22Rv1 (cell line): ENCODE results near the gene DSC1.

Experiments
- H3K27ac ChIP-seq: fragments of 450-650 bp; 2 replicates; pipeline ENCODE4 v1.5.1; 2017
- ZFX ChIP-seq: fragments of 450-650 bp; IDR thresholded peaks from 2 replicates; pipeline ENCODE4 v1.6.1; 2017; ENCODE audit warnings: antibody characterized with exemption, borderline replicate concordance
- TF ChIP-seq, protein P1 (sequence below): fragments of 450-650 bp; IDR thresholded peaks from 2 replicates; pipeline ENCODE4 v1.5.1; 2017; ENCODE audit warnings: mild to moderate bottlenecking

The DSC1 gene

DNA sequence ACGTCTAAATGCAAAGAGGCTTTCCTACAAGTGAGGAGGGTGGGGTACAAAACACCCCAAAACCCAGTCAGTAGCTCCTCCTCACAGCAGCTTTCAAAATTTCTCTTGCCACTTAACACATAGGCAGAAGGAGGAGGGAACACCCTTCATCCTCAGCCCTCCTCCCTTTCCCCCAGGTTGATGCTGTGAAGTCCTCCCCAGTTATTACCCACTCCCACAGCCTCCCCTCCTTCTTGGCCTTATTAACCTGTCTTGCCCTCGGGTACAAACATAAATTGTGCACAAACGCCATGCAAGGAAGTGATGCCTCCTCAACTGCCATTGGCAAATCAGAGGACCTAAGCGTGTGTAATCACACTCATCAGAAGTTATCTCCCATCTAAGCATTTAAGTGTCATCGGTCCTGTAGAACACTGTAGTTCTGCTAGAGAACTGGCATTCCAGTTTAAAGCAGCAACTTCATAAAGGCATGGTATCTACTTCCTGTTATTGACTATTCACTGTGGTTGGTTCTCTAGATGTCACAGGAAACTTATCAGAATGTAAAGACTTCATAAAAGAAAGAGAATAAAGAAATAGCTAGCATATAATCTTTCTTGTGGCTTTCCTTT is at the start of gene DSC1:
Gene DSC1, minus strand, starts transcription at position 32 of the 611 bp plus-strand sequence. CDS start 262 bp downstream, outside the sequence.
- H3K27ac ChIP-seq, result no peak within 1 kb of the TSS
- TF ChIP-seq, protein P1, sequence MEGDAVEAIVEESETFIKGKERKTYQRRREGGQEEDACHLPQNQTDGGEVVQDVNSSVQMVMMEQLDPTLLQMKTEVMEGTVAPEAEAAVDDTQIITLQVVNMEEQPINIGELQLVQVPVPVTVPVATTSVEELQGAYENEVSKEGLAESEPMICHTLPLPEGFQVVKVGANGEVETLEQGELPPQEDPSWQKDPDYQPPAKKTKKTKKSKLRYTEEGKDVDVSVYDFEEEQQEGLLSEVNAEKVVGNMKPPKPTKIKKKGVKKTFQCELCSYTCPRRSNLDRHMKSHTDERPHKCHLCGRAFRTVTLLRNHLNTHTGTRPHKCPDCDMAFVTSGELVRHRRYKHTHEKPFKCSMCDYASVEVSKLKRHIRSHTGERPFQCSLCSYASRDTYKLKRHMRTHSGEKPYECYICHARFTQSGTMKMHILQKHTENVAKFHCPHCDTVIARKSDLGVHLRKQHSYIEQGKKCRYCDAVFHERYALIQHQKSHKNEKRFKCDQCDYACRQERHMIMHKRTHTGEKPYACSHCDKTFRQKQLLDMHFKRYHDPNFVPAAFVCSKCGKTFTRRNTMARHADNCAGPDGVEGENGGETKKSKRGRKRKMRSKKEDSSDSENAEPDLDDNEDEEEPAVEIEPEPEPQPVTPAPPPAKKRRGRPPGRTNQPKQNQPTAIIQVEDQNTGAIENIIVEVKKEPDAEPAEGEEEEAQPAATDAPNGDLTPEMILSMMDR, result no peak
- no peak for TF ChIP-seq ZFX

DNA sequence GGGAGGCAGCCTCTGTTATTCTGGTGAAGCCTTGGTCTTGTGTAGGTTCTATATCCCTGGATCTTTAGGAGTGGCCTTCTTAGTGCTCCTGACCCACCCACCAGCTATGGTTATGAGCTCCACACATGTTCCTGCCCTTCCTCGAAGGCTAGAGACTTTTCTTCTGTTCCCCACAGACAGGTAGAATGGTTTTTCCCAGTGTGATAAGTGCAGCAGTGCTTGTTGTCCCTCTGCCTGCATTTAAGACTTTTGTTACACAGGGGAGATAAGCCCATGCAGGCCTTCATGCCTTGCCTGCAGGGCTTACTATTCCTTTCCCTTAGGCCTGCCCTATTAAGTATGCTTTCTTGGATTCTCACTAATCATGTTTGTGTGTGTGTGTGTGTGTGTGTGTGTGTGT is 48.4 kb upstream of the DSC1 start:
- H3K27ac ChIP-seq, result no peak overlapping the region
- TF ChIP-seq ZFX, result no peak
- TF ChIP-seq, protein P1, result no peak

GRCh38 chr18:31209041-31209440 is 46.4 kb upstream of the DSC1 start:
- no peak overlapping the region for H3K27ac ChIP-seq
- TF ChIP-seq, protein P1, result no peak
- TF ChIP-seq ZFX, result no peak

DNA sequence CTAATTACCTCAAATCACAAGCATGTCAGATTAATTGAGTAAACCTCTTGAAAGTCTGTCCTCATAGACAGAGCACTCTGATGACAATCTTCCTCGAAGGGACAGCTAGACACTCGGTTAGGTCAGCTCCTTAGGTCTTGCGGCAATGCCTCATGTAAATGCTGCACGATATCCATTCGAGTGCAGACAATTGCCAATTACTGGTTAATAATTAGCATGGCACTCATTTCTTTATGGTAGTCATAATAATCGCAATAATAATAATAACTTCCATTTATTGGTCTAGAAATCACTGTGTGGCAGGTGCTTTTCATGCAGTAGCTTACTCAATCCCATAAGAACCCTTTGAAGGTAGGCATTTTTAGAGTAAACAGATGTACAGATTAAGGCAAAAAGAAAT is 44.7 kb upstream of the DSC1 start:
- H3K27ac ChIP-seq, result peak overlapping the region; percentile 83
- TF ChIP-seq, protein P1, result no peak
- no peak for TF ChIP-seq ZFX

- H3K27ac ChIP-seq, result peak overlapping the region; percentile 83
- TF ChIP-seq, protein P1, result peak; percentile 71
- TF ChIP-seq ZFX, result no peak
Measured at GRCh38 chr18:31206787-31207381, 44.2 kb upstream of the DSC1 start.

DNA sequence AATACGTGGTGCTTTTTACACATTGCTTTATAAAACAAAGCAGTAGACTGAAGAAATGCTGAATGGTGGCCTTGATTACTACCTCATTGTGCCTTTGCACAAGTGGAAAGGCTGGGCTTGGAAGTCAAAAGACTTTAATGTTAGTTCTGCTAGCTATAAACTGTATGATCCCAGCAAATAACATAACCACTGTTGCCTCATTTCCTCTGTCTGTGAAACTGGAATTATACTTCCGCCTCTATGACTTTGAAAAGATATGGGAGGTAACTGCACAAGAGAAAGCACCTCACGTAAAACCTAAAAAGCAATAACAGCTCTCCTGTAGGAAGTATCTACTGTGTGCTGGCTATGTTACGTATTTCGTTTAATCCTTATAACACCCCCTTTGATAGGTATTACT is 43.4 kb upstream of the DSC1 start:
- H3K27ac ChIP-seq, result peak overlapping the region; percentile 83
- TF ChIP-seq ZFX, result no peak
- TF ChIP-seq, protein P1, result no peak

GRCh38 chr18:31205273-31205672 is 42.6 kb upstream of the DSC1 start:
- no peak overlapping the region for H3K27ac ChIP-seq
- TF ChIP-seq, protein P1, result no peak
- TF ChIP-seq ZFX, result no peak
